ENCODE results near the gene SH2D3C. TPM values are rescaled to one million over a fixed set of nuclear protein-coding genes. Genes with fewer than 3 reads are reported as not detected.

Gene SH2D3C
- total RNA-seq, 4 donors from 2014 or later: 2.6 to 10.1 (median 3.9) TPM

GRCh38 chr9:127773272-127773671, 5.2 kb downstream of the SH2D3C start:
- no peak for DNase-seq
- H3K9me3 ChIP-seq: no peaks in the 10 kb centered on the region
- 83 to 89% methylated on average over 1 to 3 of the region's 3 CpGs for WGBS, 2 donors (ENCODE audit: low coverage in 1 of 2)
- H3K36me3 ChIP-seq: no peaks in the 10 kb centered on the region
- H3K4me3 ChIP-seq: no peak overlapping the region
- no peak for TF ChIP-seq CTCF (IDR thresholded peaks at IDR 0.05)
- no peak for TF ChIP-seq POLR2A (IDR thresholded peaks at IDR 0.05)
- no peak for TF ChIP-seq POLR2AphosphoS5 (IDR thresholded peaks at IDR 0.05)
- TF ChIP-seq EP300 (IDR thresholded peaks at IDR 0.05; ENCODE audit: low read depth): no peak
- no peak overlapping the region for H3K27ac ChIP-seq
- in situ Hi-C loops (cut with MboI; ENCODE audit: low pct_ligation_motif_present in 1 of 4, low pct_unique_long_range_greater_than_20kb in 1 of 4, low sequenced_read_pairs in 3 of 4) (no loop called here), intact Hi-C loops (cut with DNase I; ENCODE audit: low total_unique reads) (no loop called here)
- peaks cover 0 to 20% (median 11%) of the 10 kb centered on the region in 4 donors for H3K4me1 ChIP-seq
- no peaks in the 10 kb centered on the region for H3K27me3 ChIP-seq

- no peaks in the 10 kb centered on the region for H3K9me3 ChIP-seq
- H3K4me3 ChIP-seq: no peak overlapping the region
- peaks cover 0 to 25% (median 11%) of the 10 kb centered on the region in 4 donors for H3K4me1 ChIP-seq
- in situ Hi-C loops (cut with MboI; ENCODE audit: low pct_ligation_motif_present in 1 of 4, low pct_unique_long_range_greater_than_20kb in 1 of 4, low sequenced_read_pairs in 3 of 4) (no loop called here), intact Hi-C loops (cut with DNase I; ENCODE audit: low total_unique reads) (no loop called here)
- no peak for DNase-seq
- no peak overlapping the region for H3K27ac ChIP-seq
- no peaks in the 10 kb centered on the region for H3K36me3 ChIP-seq
- WGBS, 2 donors (ENCODE audit: low coverage in 1 of 2): 77 to 83% methylated on average over 3 to 5 of the region's 5 CpGs
- no peak for TF ChIP-seq POLR2AphosphoS5 (IDR thresholded peaks at IDR 0.05)
- H3K27me3 ChIP-seq: no peaks in the 10 kb centered on the region
These were observed 5.9 kb downstream of the SH2D3C start for GRCh38 chr9:127772603-127773002.

GRCh38 chr9:127771570-127772189, 6.8 kb downstream of the SH2D3C start:
- intact Hi-C loops (cut with DNase I; ENCODE audit: low total_unique reads): no loop called here
- in situ Hi-C loops (cut with MboI; ENCODE audit: low pct_ligation_motif_present in 1 of 4, low pct_unique_long_range_greater_than_20kb in 1 of 4, low sequenced_read_pairs in 3 of 4): no loop called here
- H3K36me3 ChIP-seq: no peaks in the 10 kb centered on the region
- TF ChIP-seq POLR2AphosphoS5 (IDR thresholded peaks at IDR 0.05): no peak
- TF ChIP-seq POLR2A (IDR thresholded peaks at IDR 0.05): no peak
- TF ChIP-seq CTCF (IDR thresholded peaks at IDR 0.05): no peak
- no peak for TF ChIP-seq EP300 (IDR thresholded peaks at IDR 0.05; ENCODE audit: low read depth)
- H3K9me3 ChIP-seq: no peaks in the 10 kb centered on the region
- H3K4me3 ChIP-seq: peak overlapping the region in 3 of 4 donors; percentile 32 to 56 (median 42)
- peaks cover 0 to 34% (median 11%) of the 10 kb centered on the region in 4 donors for H3K4me1 ChIP-seq
- H3K27me3 ChIP-seq: no peaks in the 10 kb centered on the region
- 3 to 30% methylated on average over 2 to 19 of the region's 19 CpGs for WGBS, 2 donors (ENCODE audit: low coverage in 1 of 2)
- H3K27ac ChIP-seq: peak overlapping the region in 3 of 4 donors; percentile 73 to 81 (median 78)
- no peak for DNase-seq

- Histone ChIP-seq H3K4me3 (peak overlapping the region in 3 of 4 donors; percentile 32 to 56 (median 42)), H3K27me3 (no peaks in the 10 kb centered on the region), H3K9me3 (no peaks in the 10 kb centered on the region), H3K36me3 (no peaks in the 10 kb centered on the region), H3K4me1 (peaks cover 0 to 34% (median 11%) of the 10 kb centered on the region in 4 donors), H3K27ac (peak overlapping the region; percentile 62 to 81 (median 76))
- intact Hi-C loops (cut with DNase I; ENCODE audit: low total_unique reads): no loop called here
- in situ Hi-C loops (cut with MboI; ENCODE audit: low pct_ligation_motif_present in 1 of 4, low pct_unique_long_range_greater_than_20kb in 1 of 4, low sequenced_read_pairs in 3 of 4): no loop called here
- DNase-seq: peak; percentile 99
- 0% methylated on average over 32 of the region's 43 CpGs; no CpG with 5 or more reads in 1 of the 2 donors for WGBS, 2 donors (ENCODE audit: low coverage in 1 of 2)
- TF ChIP-seq POLR2A (IDR thresholded peaks at IDR 0.05): peak; percentile 36
- peak; percentile 27 to 58 (median 42) for TF ChIP-seq POLR2AphosphoS5 (IDR thresholded peaks at IDR 0.05)
- TF ChIP-seq CTCF (IDR thresholded peaks at IDR 0.05): no peak
- no peak for TF ChIP-seq EP300 (IDR thresholded peaks at IDR 0.05; ENCODE audit: low read depth)
These were observed 7.4 kb downstream of the SH2D3C start for GRCh38 chr9:127770905-127771569.

Data from transverse colon (tissue), 4 donors.